ENCODE measurements around the gene VARS1. TPM values are rescaled to one million over a fixed set of nuclear protein-coding genes. Genes with fewer than 3 reads are reported as not detected.

The VARS1 gene
- total RNA-seq, 2 experiments from 2014 or later: 43.9 to 44.2 TPM

GRCh38 chr6:31815025-31815838 is 19.7 kb upstream of the VARS1 start, which contains the start of the genes HSPA1A and HSPA1L:
Gene HSPA1A, plus strand, starts transcription at chr6:31815543. Its CDS starts 214 bp downstream, at chr6:31815757.
Gene HSPA1L, minus strand, starts transcription at chr6:31815283. Its CDS starts 3,311 bp downstream, at chr6:31811972.
- H3K36me3 Mint-ChIP-seq (ENCODE audit: low read depth): peaks cover 18% of the 10 kb centered on the region
- peaks cover 47% of the 10 kb centered on the region for H3K4me1 Mint-ChIP-seq (ENCODE audit: low read depth)
- peak within 1 kb of the TSS; percentile 90 for H3K4me3 Mint-ChIP-seq
- POLR2A ChIA-PET: interaction anchor here (0.6 to 3.6 kb wide), 18 partner anchors 9 to 274 kb away, joined by 3 to 29 read pairs (median 5); partner anchors contain the start of genes CLIC1, DDAH2, DDX39B and HSPA1B
- peak within 1 kb of the TSS; percentile 70 for H3K4me3 ChIP-seq (ENCODE audit: low read length)
- no peak for TF ChIP-seq CTCF (IDR thresholded peaks at IDR 0.05)
- peaks cover 11% of the 10 kb centered on the region for H3K36me3 ChIP-seq (ENCODE audit: insufficient read depth, low read length)
- no peaks in the 10 kb centered on the region for H3K27me3 Mint-ChIP-seq
- ATAC-seq (ENCODE audit: poor library complexity): peak; percentile 11
- no peaks in the 10 kb centered on the region for H3K9me3 ChIP-seq (ENCODE audit: control insufficient read depth in 1 of 2, insufficient read depth in 1 of 2, low read length in 2 of 2)
- H3K27me3 ChIP-seq (ENCODE audit: control insufficient read depth in 1 of 2, insufficient read depth in 2 of 2, low read length in 2 of 2): no peaks in the 10 kb centered on the region
- intact Hi-C loops (cut with DNase I, micrococcal nuclease): loop anchor here (2.0 to 5.0 kb wide), 2 partner anchors 20 to 78 kb away; partner anchors contain the start of genes CLIC1 (in 1 of the 2) and VARS1 (in 1 of the 2)
- CTCF ChIA-PET: interaction anchor here (0.8 to 3.8 kb wide), 5 partner anchors 8 to 216 kb away, joined by 3 to 19 read pairs (median 5); partner anchors contain the start of genes DDAH2, LSM2 and VARS1
- H3K9me3 Mint-ChIP-seq: no peaks in the 10 kb centered on the region
- H3K4me1 ChIP-seq (ENCODE audit: insufficient read depth, low read length): peaks cover 49% of the 10 kb centered on the region
- H3K27ac Mint-ChIP-seq: peak within 1 kb of the TSS; percentile 83
- H3K27ac ChIP-seq (ENCODE audit: low read depth in 1 of 2, low read length in 2 of 2): peak within 1 kb of the TSS; percentile 75 to 81
- DNase-seq: peak in 11 of 14 experiments; percentile 25 to 76 (median 60)

GRCh38 chr6:31814677-31815024 is 19.1 kb upstream of the VARS1 start:
- Mint-ChIP-seq H3K4me1 (ENCODE audit: low read depth) (peaks cover 48% of the 10 kb centered on the region), H3K27me3 (no peaks in the 10 kb centered on the region), H3K4me3 (peak overlapping the region; percentile 90), H3K27ac (peak overlapping the region; percentile 83), H3K36me3 (ENCODE audit: low read depth) (peaks cover 24% of the 10 kb centered on the region), H3K9me3 (no peaks in the 10 kb centered on the region)
- intact Hi-C loops (cut with DNase I, micrococcal nuclease): loop anchor here (2.0 to 5.0 kb wide), 2 partner anchors 20 to 77 kb away; partner anchors contain the start of genes CLIC1 (in 1 of the 2) and VARS1 (in 1 of the 2)
- Histone ChIP-seq H3K27me3 (ENCODE audit: control insufficient read depth in 1 of 2, insufficient read depth in 2 of 2, low read length in 2 of 2) (no peaks in the 10 kb centered on the region), H3K4me3 (ENCODE audit: low read length) (peak overlapping the region; percentile 70), H3K36me3 (ENCODE audit: insufficient read depth, low read length) (peaks cover 17% of the 10 kb centered on the region), H3K4me1 (ENCODE audit: insufficient read depth, low read length) (peaks cover 44% of the 10 kb centered on the region), H3K27ac (ENCODE audit: low read depth in 1 of 2, low read length in 2 of 2) (peak overlapping the region; percentile 75 to 81), H3K9me3 (ENCODE audit: control insufficient read depth in 1 of 2, insufficient read depth in 1 of 2, low read length in 2 of 2) (no peaks in the 10 kb centered on the region)
- POLR2A ChIA-PET: interaction anchor here (0.6 to 3.6 kb wide), 17 partner anchors 8 to 1157 kb away, joined by 3 to 29 read pairs (median 5); partner anchors contain the start of genes CLIC1, DDAH2, DDX39B and HSPA1B
- CTCF ChIA-PET: interaction anchor here (0.8 to 3.8 kb wide), 4 partner anchors 8 to 216 kb away, joined by 3 to 19 read pairs (median 6); partner anchors contain the start of genes DDAH2, LSM2 and VARS1
- TF ChIP-seq CTCF (IDR thresholded peaks at IDR 0.05): no peak
- DNase-seq (peak in 13 of 14 experiments; percentile 34 to 87 (median 59)), ATAC-seq (ENCODE audit: poor library complexity) (peak; percentile 63)

- H3K9me3 ChIP-seq (ENCODE audit: control insufficient read depth in 1 of 2, insufficient read depth in 1 of 2, low read length in 2 of 2): no peaks in the 10 kb centered on the region
- no peak overlapping the region for H3K4me3 ChIP-seq (ENCODE audit: low read length)
- TF ChIP-seq CTCF (IDR thresholded peaks at IDR 0.05): no peak
- ChIA-PET POLR2A (interaction anchor here (0.6 to 3.6 kb wide), 7 partner anchors 13 to 161 kb away, joined by 3 to 28 read pairs (median 12); partner anchors contain the start of genes BAG6, CLIC1, HSPA1B and MSH5), CTCF (interaction anchor here (1.2 to 3.8 kb wide), 3 partner anchors 17 to 22 kb away, joined by 3 to 19 read pairs (median 4); partner anchors contain the start of gene VARS1)
- peak overlapping the region in 1 of 2 donors; percentile 12 for H3K27ac ChIP-seq (ENCODE audit: low read depth in 1 of 2, low read length in 2 of 2)
- Mint-ChIP-seq H3K27me3 (no peaks in the 10 kb centered on the region), H3K36me3 (ENCODE audit: low read depth) (peaks cover 28% of the 10 kb centered on the region), H3K4me1 (ENCODE audit: low read depth) (peaks cover 47% of the 10 kb centered on the region), H3K27ac (peak overlapping the region; percentile 83), H3K9me3 (no peaks in the 10 kb centered on the region), H3K4me3 (peak overlapping the region; percentile 90)
- intact Hi-C loops (cut with DNase I, micrococcal nuclease): no loop called here
- DNase-seq (no peak), ATAC-seq (ENCODE audit: poor library complexity) (no peak)
- H3K4me1 ChIP-seq (ENCODE audit: insufficient read depth, low read length): peaks cover 32% of the 10 kb centered on the region
- no peaks in the 10 kb centered on the region for H3K27me3 ChIP-seq (ENCODE audit: control insufficient read depth in 1 of 2, insufficient read depth in 2 of 2, low read length in 2 of 2)
- peaks cover 18% of the 10 kb centered on the region for H3K36me3 ChIP-seq (ENCODE audit: insufficient read depth, low read length)
Observed at GRCh38 chr6:31813465-31813849, 17.9 kb upstream of the VARS1 start.
